Measurements from ENCODE around the gene LHPP. TPM values are rescaled to one million over a fixed set of nuclear protein-coding genes. Genes with fewer than 3 reads are reported as not detected.

Gene LHPP
- total RNA-seq, 2 experiments from 2014 or later = 11.1 to 15.1 TPM

GRCh38 chr10:124598773-124599587, 137.4 kb downstream of the LHPP start:
- no peak for DNase-seq
- ChIA-PET CTCF (no interaction called here), POLR2A (no interaction called here)
- Mint-ChIP-seq H3K4me3 (no peak overlapping the region), H3K9me3 (no peaks in the 10 kb centered on the region), H3K36me3 (ENCODE audit: low read depth) (no peaks in the 10 kb centered on the region), H3K27me3 (no peaks in the 10 kb centered on the region), H3K4me1 (ENCODE audit: low read depth) (no peaks in the 10 kb centered on the region), H3K27ac (no peak overlapping the region)
- intact Hi-C loops (cut with micrococcal nuclease) = no loop called here
- TF ChIP-seq CTCF (IDR thresholded peaks at IDR 0.05) = no peak
- no peak for ATAC-seq

GRCh38 chr10:124599588-124600050, 138.0 kb downstream of the LHPP start:
- Mint-ChIP-seq H3K27me3 (no peaks in the 10 kb centered on the region), H3K27ac (no peak overlapping the region)
- CTCF ChIA-PET = no interaction called here

GRCh38 chr10:124600051-124600880, 138.6 kb downstream of the LHPP start:
- no peak for DNase-seq
- Mint-ChIP-seq H3K27ac (no peak overlapping the region), H3K4me1 (ENCODE audit: low read depth) (no peaks in the 10 kb centered on the region), H3K36me3 (ENCODE audit: low read depth) (no peaks in the 10 kb centered on the region), H3K9me3 (no peaks in the 10 kb centered on the region), H3K4me3 (no peak overlapping the region), H3K27me3 (no peaks in the 10 kb centered on the region)
- ChIA-PET POLR2A (no interaction called here), CTCF (no interaction called here)
- no peak for ATAC-seq
- TF ChIP-seq CTCF (IDR thresholded peaks at IDR 0.05) = no peak
- intact Hi-C loops (cut with micrococcal nuclease) = no loop called here

More at GRCh38 chr10:124599588-124600050, 138.0 kb downstream of the LHPP start:
- no peaks in the 10 kb centered on the region for H3K36me3 Mint-ChIP-seq (ENCODE audit: low read depth)
- ATAC-seq (no peak), DNase-seq (no peak)
- no peaks in the 10 kb centered on the region for H3K9me3 Mint-ChIP-seq
- POLR2A ChIA-PET = no interaction called here
- no peaks in the 10 kb centered on the region for H3K4me1 Mint-ChIP-seq (ENCODE audit: low read depth)
- no peak for TF ChIP-seq CTCF (IDR thresholded peaks at IDR 0.05)
- H3K4me3 Mint-ChIP-seq = no peak overlapping the region
- intact Hi-C loops (cut with micrococcal nuclease) = no loop called here

- TF ChIP-seq CTCF (IDR thresholded peaks at IDR 0.05) = no peak
- Mint-ChIP-seq H3K27me3 (no peaks in the 10 kb centered on the region), H3K4me1 (ENCODE audit: low read depth) (no peaks in the 10 kb centered on the region), H3K9me3 (no peaks in the 10 kb centered on the region), H3K36me3 (ENCODE audit: low read depth) (no peaks in the 10 kb centered on the region), H3K4me3 (no peak overlapping the region), H3K27ac (no peak overlapping the region)
- CTCF ChIA-PET = no interaction called here
- intact Hi-C loops (cut with micrococcal nuclease) = no loop called here
- POLR2A ChIA-PET = no interaction called here
- DNase-seq (no peak), ATAC-seq (no peak)
Observed at GRCh38 chr10:124601016-124601415, 139.4 kb downstream of the LHPP start.

All from activated CD8-positive, alpha-beta T cell treated with anti-CD3 and anti-CD28 coated beads for 36 hours (primary cell).